GM11168 (cell line): Measurements from ENCODE around the gene OR52A5.
"Not testable (repeated sequence)": the region's sequence is repeated elsewhere in the genome, so short reads cannot be mapped to it uniquely, and the experiment has no call there.

Experiments used
- in situ Hi-C: fragments of 300-500 bp; cut with MboI; formaldehyde crosslinking; loops from one replicate; pipeline ENCODE4 v1.12.0; 2022; ENCODE audit warnings: low sequenced_read_pairs; ENCODE audit not compliant: unreplicated experiment

OR52A5 gene

GRCh38 chr11:5137996-5138395 lies at the start of gene OR52A5:
Gene OR52A5 (minus strand): TSS chr11:5138356. CDS start chr11:5132642, 5,714 bp downstream.
- in situ Hi-C loops = no loop called here

- in situ Hi-C loops = no loop called here
Measured at GRCh38 chr11:5178046-5178837, 40.1 kb upstream of the OR52A5 start.

GRCh38 chr11:5174934-5175333 lies 36.8 kb upstream of the OR52A5 start:
- in situ Hi-C loops = no loop called here

GRCh38 chr11:5171856-5172255 lies 33.7 kb upstream of the OR52A5 start:
- in situ Hi-C loops = no loop called here

- in situ Hi-C loops = not testable (repeated sequence)
Measured at GRCh38 chr11:5165898-5166297, 27.7 kb upstream of the OR52A5 start.

- in situ Hi-C loops = not testable (repeated sequence)
Measured at GRCh38 chr11:5164807-5165206, 26.7 kb upstream of the OR52A5 start.

- in situ Hi-C loops = not testable (repeated sequence)
Measured at GRCh38 chr11:5161045-5161444, 22.9 kb upstream of the OR52A5 start.

- in situ Hi-C loops = not testable (repeated sequence)
Measured at GRCh38 chr11:5160217-5160616, 22.1 kb upstream of the OR52A5 start.

- in situ Hi-C loops = no loop called here
Measured at GRCh38 chr11:5159806-5160205, 21.6 kb upstream of the OR52A5 start.

- in situ Hi-C loops = no loop called here
Measured at GRCh38 chr11:5154657-5155056, 16.5 kb upstream of the OR52A5 start, which contains the start of gene OR52A1. Gene OR52A1 (minus strand): TSS chr11:5154757. CDS start chr11:5152369, 2,388 bp downstream.

GRCh38 chr11:5153574-5154431 lies 15.6 kb upstream of the OR52A5 start:
- in situ Hi-C loops = no loop called here

- in situ Hi-C loops = no loop called here
Measured at GRCh38 chr11:5151713-5152153, 13.6 kb upstream of the OR52A5 start.

- in situ Hi-C loops = not testable (repeated sequence)
Measured at GRCh38 chr11:5144206-5144605, 6.0 kb upstream of the OR52A5 start.

- in situ Hi-C loops = no loop called here
Measured at GRCh38 chr11:5137014-5137413, 1.1 kb downstream of the OR52A5 start.

- in situ Hi-C loops = no loop called here
Measured at GRCh38 chr11:5136261-5136660, 1.9 kb downstream of the OR52A5 start.

GRCh38 chr11:5131584-5132335 lies 6.4 kb downstream of the OR52A5 start:
- in situ Hi-C loops = no loop called here

- in situ Hi-C loops = no loop called here
Measured at GRCh38 chr11:5129457-5129877, 8.7 kb downstream of the OR52A5 start.

GRCh38 chr11:5124891-5125620 lies 13.1 kb downstream of the OR52A5 start:
- in situ Hi-C loops = no loop called here

GRCh38 chr11:5123802-5124521 lies 14.2 kb downstream of the OR52A5 start:
- in situ Hi-C loops = no loop called here
